ENCODE data around the gene RNF150.

The RNF150 gene

DNA sequence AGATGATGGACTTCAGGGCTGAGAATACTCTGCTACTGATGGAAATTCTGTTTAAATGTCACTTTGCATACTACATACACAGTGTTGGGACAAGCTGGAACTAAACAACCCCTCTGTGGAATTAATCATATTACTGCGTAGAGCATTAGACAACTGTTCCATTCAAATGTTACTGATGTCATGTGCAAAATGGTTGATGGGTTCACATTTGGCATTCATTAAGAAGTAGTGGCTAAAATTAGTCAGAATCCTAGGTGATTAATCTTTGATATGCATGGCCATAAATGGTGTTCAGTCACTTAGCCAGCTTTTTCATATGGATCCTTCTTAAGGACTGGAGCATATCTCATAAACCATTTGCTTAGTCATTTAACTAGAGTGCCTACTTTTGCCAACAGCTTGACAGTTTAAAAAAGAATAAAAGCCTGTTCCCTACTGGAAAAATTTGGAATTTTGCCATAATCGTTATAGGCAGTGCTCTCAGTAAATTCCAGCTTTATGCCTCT lies 105.2 kb downstream of the RNF150 start (continued):
- TF ChIP-seq ZBTB8A (tag by site-specific recombination; IDR thresholded peaks at IDR 0.05) (peak; percentile 31; the same call in 1 of the 2 replicates), ZNF366 (tag by site-specific recombination; conservative IDR thresholded peaks at IDR 0.05) (peak; percentile 54; the same call in 1 of the 2 replicates), ZNF391 (tag by site-specific recombination; IDR thresholded peaks at IDR 0.05; ENCODE audit: borderline replicate concordance, low read depth) (no peak), ZNF501 (tag by site-specific recombination; IDR thresholded peaks at IDR 0.05) (0 out of 2 replicates have a peak, but pooled peaks have one; percentile 33), TRIM28 (IDR thresholded peaks at IDR 0.05; ENCODE audit: borderline replicate concordance, low read length) (no peak), ZNF302 (tag by site-specific recombination; IDR thresholded peaks at IDR 0.05; ENCODE audit: low read depth) (no peak), ZEB2 (tag by site-specific recombination; IDR thresholded peaks at IDR 0.05) (0 out of 2 replicates have a peak, but pooled peaks have one; percentile 39)
- TF ChIP-seq, protein P1, sequence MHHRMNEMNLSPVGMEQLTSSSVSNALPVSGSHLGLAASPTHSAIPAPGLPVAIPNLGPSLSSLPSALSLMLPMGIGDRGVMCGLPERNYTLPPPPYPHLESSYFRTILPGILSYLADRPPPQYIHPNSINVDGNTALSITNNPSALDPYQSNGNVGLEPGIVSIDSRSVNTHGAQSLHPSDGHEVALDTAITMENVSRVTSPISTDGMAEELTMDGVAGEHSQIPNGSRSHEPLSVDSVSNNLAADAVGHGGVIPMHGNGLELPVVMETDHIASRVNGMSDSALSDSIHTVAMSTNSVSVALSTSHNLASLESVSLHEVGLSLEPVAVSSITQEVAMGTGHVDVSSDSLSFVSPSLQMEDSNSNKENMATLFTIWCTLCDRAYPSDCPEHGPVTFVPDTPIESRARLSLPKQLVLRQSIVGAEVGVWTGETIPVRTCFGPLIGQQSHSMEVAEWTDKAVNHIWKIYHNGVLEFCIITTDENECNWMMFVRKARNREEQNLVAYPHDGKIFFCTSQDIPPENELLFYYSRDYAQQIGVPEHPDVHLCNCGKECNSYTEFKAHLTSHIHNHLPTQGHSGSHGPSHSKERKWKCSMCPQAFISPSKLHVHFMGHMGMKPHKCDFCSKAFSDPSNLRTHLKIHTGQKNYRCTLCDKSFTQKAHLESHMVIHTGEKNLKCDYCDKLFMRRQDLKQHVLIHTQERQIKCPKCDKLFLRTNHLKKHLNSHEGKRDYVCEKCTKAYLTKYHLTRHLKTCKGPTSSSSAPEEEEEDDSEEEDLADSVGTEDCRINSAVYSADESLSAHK (tag by site-specific recombination; IDR thresholded peaks at IDR 0.05) = no peak
- TF ChIP-seq, protein P2, sequence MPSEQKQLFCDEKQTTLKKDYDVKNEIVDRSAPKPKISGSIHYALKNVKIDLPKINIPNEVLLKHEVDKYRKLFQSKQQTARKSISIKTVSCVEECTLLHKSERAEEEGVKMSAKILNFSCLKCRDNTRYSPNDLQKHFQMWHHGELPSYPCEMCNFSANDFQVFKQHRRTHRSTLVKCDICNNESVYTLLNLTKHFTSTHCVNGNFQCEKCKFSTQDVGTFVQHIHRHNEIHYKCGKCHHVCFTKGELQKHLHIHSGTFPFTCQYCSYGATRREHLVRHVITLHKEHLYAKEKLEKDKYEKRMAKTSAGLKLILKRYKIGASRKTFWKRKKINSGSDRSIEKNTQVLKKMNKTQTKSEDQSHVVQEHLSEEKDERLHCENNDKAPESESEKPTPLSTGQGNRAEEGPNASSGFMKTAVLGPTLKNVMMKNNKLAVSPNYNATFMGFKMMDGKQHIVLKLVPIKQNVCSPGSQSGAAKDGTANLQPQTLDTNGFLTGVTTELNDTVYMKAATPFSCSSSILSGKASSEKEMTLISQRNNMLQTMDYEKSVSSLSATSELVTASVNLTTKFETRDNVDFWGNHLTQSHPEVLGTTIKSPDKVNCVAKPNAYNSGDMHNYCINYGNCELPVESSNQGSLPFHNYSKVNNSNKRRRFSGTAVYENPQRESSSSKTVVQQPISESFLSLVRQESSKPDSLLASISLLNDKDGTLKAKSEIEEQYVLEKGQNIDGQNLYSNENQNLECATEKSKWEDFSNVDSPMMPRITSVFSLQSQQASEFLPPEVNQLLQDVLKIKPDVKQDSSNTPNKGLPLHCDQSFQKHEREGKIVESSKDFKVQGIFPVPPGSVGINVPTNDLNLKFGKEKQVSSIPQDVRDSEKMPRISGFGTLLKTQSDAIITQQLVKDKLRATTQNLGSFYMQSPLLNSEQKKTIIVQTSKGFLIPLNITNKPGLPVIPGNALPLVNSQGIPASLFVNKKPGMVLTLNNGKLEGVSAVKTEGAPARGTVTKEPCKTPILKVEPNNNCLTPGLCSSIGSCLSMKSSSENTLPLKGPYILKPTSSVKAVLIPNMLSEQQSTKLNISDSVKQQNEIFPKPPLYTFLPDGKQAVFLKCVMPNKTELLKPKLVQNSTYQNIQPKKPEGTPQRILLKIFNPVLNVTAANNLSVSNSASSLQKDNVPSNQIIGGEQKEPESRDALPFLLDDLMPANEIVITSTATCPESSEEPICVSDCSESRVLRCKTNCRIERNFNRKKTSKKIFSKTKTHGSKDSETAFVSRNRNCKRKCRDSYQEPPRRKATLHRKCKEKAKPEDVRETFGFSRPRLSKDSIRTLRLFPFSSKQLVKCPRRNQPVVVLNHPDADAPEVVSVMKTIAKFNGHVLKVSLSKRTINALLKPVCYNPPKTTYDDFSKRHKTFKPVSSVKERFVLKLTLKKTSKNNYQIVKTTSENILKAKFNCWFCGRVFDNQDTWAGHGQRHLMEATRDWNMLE (tag by site-specific recombination; conservative IDR thresholded peaks at IDR 0.05; ENCODE audit: low read depth) = no peak

DNA sequence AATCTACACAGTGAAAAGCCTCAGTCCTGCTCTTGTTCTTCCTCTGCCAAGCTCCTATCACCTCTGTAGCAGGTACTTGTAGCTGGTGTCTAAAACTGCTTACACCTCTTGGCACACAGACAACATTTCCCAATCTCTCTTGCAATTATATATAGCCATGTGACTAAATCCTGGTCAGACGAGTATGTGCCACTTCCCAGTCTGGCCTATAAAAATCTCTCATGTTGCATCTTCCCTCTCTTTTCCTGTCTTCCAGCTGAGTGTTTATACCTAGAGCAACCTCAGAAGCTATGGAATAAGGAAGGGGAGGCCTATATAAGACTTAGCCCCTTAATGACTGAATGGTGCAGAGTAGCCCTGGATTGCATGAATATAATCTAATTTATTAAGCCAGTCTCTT lies 105.8 kb downstream of the RNF150 start:
- peaks cover 9% of the 10 kb centered on the region; the same call in 1 of the 2 replicates for H3K4me1 ChIP-seq (ENCODE audit: control insufficient read depth, insufficient read depth, low read length)
- H3K27ac ChIP-seq (ENCODE audit: extremely low read depth, low read depth, low read length) = no peak overlapping the region
- TF ChIP-seq SCRT2 (tag by site-specific recombination; IDR thresholded peaks at IDR 0.05) = peak; percentile 92
- no peak for TF ChIP-seq ZNF530 (tag by site-specific recombination; IDR thresholded peaks at IDR 0.05; ENCODE audit: low read depth)
- TF ChIP-seq ZNF114 (tag by site-specific recombination; IDR thresholded peaks at IDR 0.05) = no peak
- TF ChIP-seq, protein P3, sequence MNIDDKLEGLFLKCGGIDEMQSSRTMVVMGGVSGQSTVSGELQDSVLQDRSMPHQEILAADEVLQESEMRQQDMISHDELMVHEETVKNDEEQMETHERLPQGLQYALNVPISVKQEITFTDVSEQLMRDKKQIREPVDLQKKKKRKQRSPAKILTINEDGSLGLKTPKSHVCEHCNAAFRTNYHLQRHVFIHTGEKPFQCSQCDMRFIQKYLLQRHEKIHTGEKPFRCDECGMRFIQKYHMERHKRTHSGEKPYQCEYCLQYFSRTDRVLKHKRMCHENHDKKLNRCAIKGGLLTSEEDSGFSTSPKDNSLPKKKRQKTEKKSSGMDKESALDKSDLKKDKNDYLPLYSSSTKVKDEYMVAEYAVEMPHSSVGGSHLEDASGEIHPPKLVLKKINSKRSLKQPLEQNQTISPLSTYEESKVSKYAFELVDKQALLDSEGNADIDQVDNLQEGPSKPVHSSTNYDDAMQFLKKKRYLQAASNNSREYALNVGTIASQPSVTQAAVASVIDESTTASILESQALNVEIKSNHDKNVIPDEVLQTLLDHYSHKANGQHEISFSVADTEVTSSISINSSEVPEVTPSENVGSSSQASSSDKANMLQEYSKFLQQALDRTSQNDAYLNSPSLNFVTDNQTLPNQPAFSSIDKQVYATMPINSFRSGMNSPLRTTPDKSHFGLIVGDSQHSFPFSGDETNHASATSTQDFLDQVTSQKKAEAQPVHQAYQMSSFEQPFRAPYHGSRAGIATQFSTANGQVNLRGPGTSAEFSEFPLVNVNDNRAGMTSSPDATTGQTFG (tag by site-specific recombination; IDR thresholded peaks at IDR 0.05; ENCODE audit: borderline replicate concordance) = no peak
- TF ChIP-seq FEZF1 (tag by site-specific recombination; IDR thresholded peaks at IDR 0.05) = peak; percentile 92
- peak; percentile 80 for TF ChIP-seq OSR2 (tag by site-specific recombination; IDR thresholded peaks at IDR 0.05)
- no peak for TF ChIP-seq GLIS1 (tag by site-specific recombination; IDR thresholded peaks at IDR 0.05)
- peak; percentile 30; the same call in 1 of the 2 replicates for TF ChIP-seq SCRT1 (tag by site-specific recombination; IDR thresholded peaks at IDR 0.05; ENCODE audit: borderline replicate concordance)
- ChIA-PET CTCF (interaction anchor here (0.6 kb wide), 1 partner anchor 131 kb away, joined by 3 read pairs; no protein-coding TSS in a partner anchor), POLR2A (interaction anchor here (1.1 kb wide), 1 partner anchor 106 kb away, joined by 3 read pairs; the partner anchor contains the start of gene RNF150)
- no peak overlapping the region for H3K4me3 ChIP-seq (ENCODE audit: low read depth, low read length)
- H3K36me3 ChIP-seq (ENCODE audit: control insufficient read depth in 2 of 2, insufficient read depth in 1 of 2, low read length in 2 of 2) = no peaks in the 10 kb centered on the region
- no peaks in the 10 kb centered on the region for H3K9me3 ChIP-seq (ENCODE audit: control insufficient read depth, insufficient read depth, low read depth, low read length)
